Osteoblast (primary cell): ENCODE data around the gene CCSER1. TPM values are rescaled to one million over a fixed set of nuclear protein-coding genes. Genes with fewer than 3 reads are reported as not detected.

Source experiments
- DNase-seq: peaks from one replicate; pipeline ENCODE4 v3.0.0; 2011; ENCODE audit warnings: low spot score, mixed read lengths; ENCODE audit not compliant: insufficient read length; ENCODE audit errors: missing footprints
- H2AFZ ChIP-seq: 2 replicates; pipeline ENCODE4 v1.6.0; 2011; ENCODE audit warnings: mild to moderate bottlenecking, low read length
- H3K27ac ChIP-seq: 2 replicates; pipeline ENCODE4 v1.5.1; 2011; ENCODE audit warnings: mild to moderate bottlenecking, low read depth, low read length, moderate library complexity
- H3K27me3 ChIP-seq: 2 replicates; pipeline ENCODE4 v1.6.0; 2012; ENCODE audit warnings: mild to moderate bottlenecking, control low read depth, inconsistent platforms, low read length, moderate library complexity; ENCODE audit not compliant: insufficient read depth
- H3K36me3 ChIP-seq: 2 replicates; pipeline ENCODE4 v1.5.1; 2011; ENCODE audit warnings: mild to moderate bottlenecking, low read length, control low read depth, moderate library complexity; ENCODE audit not compliant: insufficient read depth
- H3K4me1 ChIP-seq: 2 replicates; pipeline ENCODE4 v1.5.1; 2011; ENCODE audit warnings: mild to moderate bottlenecking, low read length, control low read depth, moderate library complexity; ENCODE audit not compliant: insufficient read depth
- H3K4me2 ChIP-seq: 2 replicates; pipeline ENCODE4 v1.6.0; 2011; ENCODE audit warnings: mild to moderate bottlenecking, low read length; ENCODE audit not compliant: insufficient read depth
- H3K4me3 ChIP-seq: fragments of 200-600 bp; sonication (generic); 3 replicates; pipeline ENCODE4 v1.5.1; 2012; ENCODE audit warnings: mild to moderate bottlenecking, low read length, inconsistent platforms; ENCODE audit not compliant: insufficient read depth
- H3K79me2 ChIP-seq: 2 replicates; pipeline ENCODE4 v1.6.0; 2012; ENCODE audit warnings: mild to moderate bottlenecking, low read length, control low read depth, inconsistent platforms; ENCODE audit not compliant: insufficient read depth
- H3K9me3 ChIP-seq: 2 replicates; pipeline ENCODE4 v1.5.1; 2011; ENCODE audit warnings: low read depth, low read length, control low read depth
- H4K20me1 ChIP-seq: 2 replicates; pipeline ENCODE4 v1.6.0; 2012; ENCODE audit warnings: mild to moderate bottlenecking, low read length, control low read depth; ENCODE audit not compliant: insufficient read depth
- total RNA-seq: library from RNA; depleted of rRNA; stranded (reverse); fragments of >200 nt; gene quantifications from 2 replicates; pipeline ENCODE4 v1.2.3, GENCODE V29; 2012
- TF ChIP-seq, protein P1 (sequence below): IDR thresholded peaks from 2 replicates; pipeline ENCODE4 v1.5.1; 2011; ENCODE audit warnings: mild to moderate bottlenecking, low read depth, low read length, moderate library complexity; ENCODE audit errors: extremely low read depth

Gene CCSER1
- total RNA-seq, 1 donor: under 0.01 TPM

- no peak overlapping the region for H3K4me3 ChIP-seq
These were observed 62.8 kb downstream of the CCSER1 start for GRCh38 chr4:90189946-90190345.

GRCh38 chr4:90190525-90190924, 63.3 kb downstream of the CCSER1 start:
- Histone ChIP-seq H2AFZ (no peak overlapping the region), H3K4me1 (no peaks in the 10 kb centered on the region), H3K27ac (no peak overlapping the region), H3K79me2 (no peaks in the 10 kb centered on the region), H3K36me3 (no peaks in the 10 kb centered on the region), H3K9me3 (no peaks in the 10 kb centered on the region), H3K27me3 (no peaks in the 10 kb centered on the region), H4K20me1 (no peaks in the 10 kb centered on the region), H3K4me3 (no peak overlapping the region), H3K4me2 (no peak overlapping the region)
- TF ChIP-seq, protein P1, sequence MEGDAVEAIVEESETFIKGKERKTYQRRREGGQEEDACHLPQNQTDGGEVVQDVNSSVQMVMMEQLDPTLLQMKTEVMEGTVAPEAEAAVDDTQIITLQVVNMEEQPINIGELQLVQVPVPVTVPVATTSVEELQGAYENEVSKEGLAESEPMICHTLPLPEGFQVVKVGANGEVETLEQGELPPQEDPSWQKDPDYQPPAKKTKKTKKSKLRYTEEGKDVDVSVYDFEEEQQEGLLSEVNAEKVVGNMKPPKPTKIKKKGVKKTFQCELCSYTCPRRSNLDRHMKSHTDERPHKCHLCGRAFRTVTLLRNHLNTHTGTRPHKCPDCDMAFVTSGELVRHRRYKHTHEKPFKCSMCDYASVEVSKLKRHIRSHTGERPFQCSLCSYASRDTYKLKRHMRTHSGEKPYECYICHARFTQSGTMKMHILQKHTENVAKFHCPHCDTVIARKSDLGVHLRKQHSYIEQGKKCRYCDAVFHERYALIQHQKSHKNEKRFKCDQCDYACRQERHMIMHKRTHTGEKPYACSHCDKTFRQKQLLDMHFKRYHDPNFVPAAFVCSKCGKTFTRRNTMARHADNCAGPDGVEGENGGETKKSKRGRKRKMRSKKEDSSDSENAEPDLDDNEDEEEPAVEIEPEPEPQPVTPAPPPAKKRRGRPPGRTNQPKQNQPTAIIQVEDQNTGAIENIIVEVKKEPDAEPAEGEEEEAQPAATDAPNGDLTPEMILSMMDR: no peak
- no peak for DNase-seq

More at GRCh38 chr4:90189946-90190345, 62.8 kb downstream of the CCSER1 start:
- Histone ChIP-seq H3K79me2 (no peaks in the 10 kb centered on the region), H3K36me3 (no peaks in the 10 kb centered on the region), H3K9me3 (no peaks in the 10 kb centered on the region), H2AFZ (no peak overlapping the region), H3K27me3 (no peaks in the 10 kb centered on the region), H3K4me1 (no peaks in the 10 kb centered on the region), H3K4me2 (no peak overlapping the region), H3K27ac (no peak overlapping the region), H4K20me1 (no peaks in the 10 kb centered on the region)
- no peak for DNase-seq
- TF ChIP-seq, protein P1: no peak

DNA sequence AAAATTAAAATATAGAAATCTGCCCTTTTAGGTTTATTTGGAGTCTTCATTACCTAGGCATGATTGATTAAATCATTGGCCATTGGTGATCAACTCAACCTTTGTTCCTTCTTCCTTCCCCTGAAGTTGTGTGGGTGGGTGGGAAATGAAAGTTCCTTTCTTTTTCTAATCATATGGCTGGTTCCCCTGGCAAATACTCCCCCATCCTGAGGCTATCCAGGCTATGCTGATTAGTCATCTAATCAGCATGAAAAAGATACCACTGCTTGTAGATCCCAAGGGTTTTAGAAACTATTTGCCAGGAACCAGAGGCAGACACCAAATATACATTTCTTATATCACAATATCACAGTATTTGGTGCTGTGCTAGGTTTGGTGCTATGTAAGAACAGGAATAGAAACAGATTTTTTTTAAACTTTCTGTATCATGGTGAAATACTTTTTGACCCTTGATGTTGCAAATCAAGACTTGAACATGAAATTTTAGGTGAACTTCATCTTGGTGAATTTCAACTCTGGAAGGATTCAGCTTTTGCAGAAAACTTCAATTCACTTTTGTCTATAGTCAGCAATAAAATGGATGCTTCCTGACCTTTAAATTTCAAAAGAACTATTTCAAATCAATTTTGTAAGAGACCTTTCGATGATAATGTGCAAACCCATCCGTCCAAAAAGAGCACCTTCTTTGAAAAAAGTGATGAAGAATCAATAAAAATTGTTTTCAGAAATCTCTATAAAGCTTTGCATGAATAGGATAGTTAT, 71.1 kb downstream of the CCSER1 start:
- no peak for DNase-seq
- H3K4me1 ChIP-seq: no peaks in the 10 kb centered on the region
- H4K20me1 ChIP-seq: no peaks in the 10 kb centered on the region
- no peaks in the 10 kb centered on the region for H3K79me2 ChIP-seq
- no peak overlapping the region for H2AFZ ChIP-seq
- H3K4me2 ChIP-seq: no peak overlapping the region
- no peak overlapping the region for H3K27ac ChIP-seq
- TF ChIP-seq, protein P1: no peak
- H3K36me3 ChIP-seq: no peaks in the 10 kb centered on the region
- H3K9me3 ChIP-seq: no peaks in the 10 kb centered on the region
- H3K4me3 ChIP-seq: no peak overlapping the region
- H3K27me3 ChIP-seq: no peaks in the 10 kb centered on the region

DNA sequence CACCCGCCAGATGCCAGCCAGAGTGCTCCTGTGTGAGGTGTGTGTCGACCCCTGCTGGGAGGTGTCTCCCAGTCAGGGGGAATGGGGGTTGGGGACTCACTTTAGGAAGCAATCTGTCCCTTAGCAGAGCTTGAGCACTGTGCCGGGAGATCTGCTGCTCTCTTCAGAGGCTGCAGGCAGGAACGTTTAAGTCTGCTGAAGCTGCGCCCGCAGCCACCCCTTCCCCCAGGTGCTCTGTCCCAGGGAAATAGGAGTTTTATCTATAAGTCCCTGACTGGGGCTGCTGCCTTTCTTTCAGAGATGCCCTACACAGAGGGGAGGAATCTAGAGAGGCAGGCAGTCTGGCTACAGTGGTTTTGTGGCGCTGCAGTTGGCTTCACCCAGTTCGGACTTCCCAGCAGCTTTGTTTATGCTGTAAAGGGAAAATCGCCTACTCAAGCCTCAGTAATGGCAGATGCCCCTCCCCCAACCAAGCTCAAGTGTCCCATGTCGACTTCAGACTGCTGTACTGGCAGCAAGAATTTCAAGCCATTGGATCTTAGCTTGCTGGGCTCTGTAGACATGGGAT, 80.8 kb downstream of the CCSER1 start:
- no peaks in the 10 kb centered on the region for H4K20me1 ChIP-seq
- H3K27me3 ChIP-seq: no peaks in the 10 kb centered on the region
- H3K79me2 ChIP-seq: no peaks in the 10 kb centered on the region
- TF ChIP-seq, protein P1: no peak
- no peak overlapping the region for H2AFZ ChIP-seq
- no peak overlapping the region for H3K4me3 ChIP-seq
- no peaks in the 10 kb centered on the region for H3K4me1 ChIP-seq
- H3K4me2 ChIP-seq: no peak overlapping the region
- no peaks in the 10 kb centered on the region for H3K9me3 ChIP-seq
- no peak for DNase-seq
- H3K36me3 ChIP-seq: no peaks in the 10 kb centered on the region
- H3K27ac ChIP-seq: no peak overlapping the region
